Nephron (organoid): Measurements from ENCODE around the gene TSPAN15.

ENCODE experiments used
- H3K27ac Mint-ChIP-seq, 3 experiments: 2 replicates each; pipeline ENCODE4 v1.8.0; 2020; ENCODE audit warnings: mixed read lengths in 3 of 3, mild to moderate bottlenecking in 2 of 3, moderate library complexity in 1 of 3
- H3K27me3 Mint-ChIP-seq: 2 replicates; pipeline ENCODE4 v1.8.0; 2021; ENCODE audit warnings: low read depth, mild to moderate bottlenecking, moderate library complexity, mixed read lengths
- H3K36me3 Mint-ChIP-seq: 2 replicates; pipeline ENCODE4 v1.8.0; 2020; ENCODE audit warnings: low read depth, mixed read lengths
- H3K4me1 Mint-ChIP-seq: 2 replicates; pipeline ENCODE4 v1.8.0; 2020; ENCODE audit warnings: mixed read lengths
- H3K4me3 Mint-ChIP-seq, 3 experiments: 2 replicates each; pipeline ENCODE4 v1.8.0; 2020; ENCODE audit warnings: mild to moderate bottlenecking in 3 of 3, mixed read lengths in 3 of 3, moderate library complexity in 2 of 3
- H3K9me3 Mint-ChIP-seq: 2 replicates; pipeline ENCODE4 v1.8.0; 2020; ENCODE audit warnings: mixed read lengths
- TF ChIP-seq, protein P1 (sequence below), 3 experiments: fragments of 200-600 bp; sonication (generic); IDR thresholded peaks; one replicate each; pipeline ENCODE4 v1.5.0; 2021; ENCODE audit warnings: antibody characterized with exemption in 3 of 3; ENCODE audit not compliant: unreplicated experiment in 3 of 3

The TSPAN15 gene

DNA sequence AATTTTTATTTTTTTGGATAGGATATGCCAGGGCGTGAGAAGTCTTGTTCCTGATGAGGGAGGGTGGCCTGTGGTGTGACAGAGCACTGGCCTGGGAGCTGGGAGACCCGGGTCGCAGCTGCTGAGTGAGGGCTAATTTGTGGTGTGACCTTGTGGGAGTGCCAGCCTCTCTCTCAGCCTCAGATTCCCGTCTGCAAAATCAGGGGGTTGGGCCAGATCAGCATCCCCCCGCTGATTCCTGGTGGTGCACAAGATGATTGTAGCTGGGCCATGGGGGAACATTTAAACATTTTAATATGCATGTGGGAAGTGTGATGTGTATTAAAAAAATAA lies 14.9 kb downstream of the TSPAN15 start:
- Mint-ChIP-seq H3K4me1 (peaks cover 34% of the 10 kb centered on the region), H3K4me3 (no peak overlapping the region), H3K9me3 (no peaks in the 10 kb centered on the region), H3K27me3 (peaks cover 4% of the 10 kb centered on the region), H3K27ac (no peak overlapping the region), H3K36me3 (no peaks in the 10 kb centered on the region)
- TF ChIP-seq, protein P1, sequence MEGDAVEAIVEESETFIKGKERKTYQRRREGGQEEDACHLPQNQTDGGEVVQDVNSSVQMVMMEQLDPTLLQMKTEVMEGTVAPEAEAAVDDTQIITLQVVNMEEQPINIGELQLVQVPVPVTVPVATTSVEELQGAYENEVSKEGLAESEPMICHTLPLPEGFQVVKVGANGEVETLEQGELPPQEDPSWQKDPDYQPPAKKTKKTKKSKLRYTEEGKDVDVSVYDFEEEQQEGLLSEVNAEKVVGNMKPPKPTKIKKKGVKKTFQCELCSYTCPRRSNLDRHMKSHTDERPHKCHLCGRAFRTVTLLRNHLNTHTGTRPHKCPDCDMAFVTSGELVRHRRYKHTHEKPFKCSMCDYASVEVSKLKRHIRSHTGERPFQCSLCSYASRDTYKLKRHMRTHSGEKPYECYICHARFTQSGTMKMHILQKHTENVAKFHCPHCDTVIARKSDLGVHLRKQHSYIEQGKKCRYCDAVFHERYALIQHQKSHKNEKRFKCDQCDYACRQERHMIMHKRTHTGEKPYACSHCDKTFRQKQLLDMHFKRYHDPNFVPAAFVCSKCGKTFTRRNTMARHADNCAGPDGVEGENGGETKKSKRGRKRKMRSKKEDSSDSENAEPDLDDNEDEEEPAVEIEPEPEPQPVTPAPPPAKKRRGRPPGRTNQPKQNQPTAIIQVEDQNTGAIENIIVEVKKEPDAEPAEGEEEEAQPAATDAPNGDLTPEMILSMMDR (IDR thresholded peaks at IDR 0.05; ENCODE audit: unreplicated experiment in 3 of 3) = no peak

DNA sequence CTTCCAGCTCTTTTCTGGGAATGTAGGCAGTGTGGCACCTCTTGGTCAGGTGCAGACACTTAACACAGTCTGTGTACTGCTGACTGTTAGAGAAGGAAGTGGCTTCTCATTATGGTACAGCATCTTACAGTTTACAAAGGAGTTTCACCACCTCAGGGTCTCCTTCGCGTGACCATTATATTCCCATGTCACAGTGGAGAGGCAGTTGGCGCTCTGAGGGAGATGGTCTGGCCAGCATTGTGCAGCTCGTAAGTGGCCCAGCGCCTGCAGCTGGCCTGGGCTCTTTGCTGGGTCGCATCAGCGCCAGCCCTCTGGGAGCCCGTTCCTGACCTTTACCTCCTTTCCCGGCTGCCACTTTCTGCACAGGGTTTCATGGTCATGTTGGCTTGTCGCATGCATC lies 15.4 kb downstream of the TSPAN15 start:
- Mint-ChIP-seq H3K27ac (no peak overlapping the region), H3K9me3 (no peaks in the 10 kb centered on the region), H3K27me3 (peaks cover 4% of the 10 kb centered on the region), H3K36me3 (no peaks in the 10 kb centered on the region), H3K4me3 (no peak overlapping the region), H3K4me1 (peaks cover 34% of the 10 kb centered on the region)
- TF ChIP-seq, protein P1 (IDR thresholded peaks at IDR 0.05; ENCODE audit: unreplicated experiment in 3 of 3) = no peak

DNA sequence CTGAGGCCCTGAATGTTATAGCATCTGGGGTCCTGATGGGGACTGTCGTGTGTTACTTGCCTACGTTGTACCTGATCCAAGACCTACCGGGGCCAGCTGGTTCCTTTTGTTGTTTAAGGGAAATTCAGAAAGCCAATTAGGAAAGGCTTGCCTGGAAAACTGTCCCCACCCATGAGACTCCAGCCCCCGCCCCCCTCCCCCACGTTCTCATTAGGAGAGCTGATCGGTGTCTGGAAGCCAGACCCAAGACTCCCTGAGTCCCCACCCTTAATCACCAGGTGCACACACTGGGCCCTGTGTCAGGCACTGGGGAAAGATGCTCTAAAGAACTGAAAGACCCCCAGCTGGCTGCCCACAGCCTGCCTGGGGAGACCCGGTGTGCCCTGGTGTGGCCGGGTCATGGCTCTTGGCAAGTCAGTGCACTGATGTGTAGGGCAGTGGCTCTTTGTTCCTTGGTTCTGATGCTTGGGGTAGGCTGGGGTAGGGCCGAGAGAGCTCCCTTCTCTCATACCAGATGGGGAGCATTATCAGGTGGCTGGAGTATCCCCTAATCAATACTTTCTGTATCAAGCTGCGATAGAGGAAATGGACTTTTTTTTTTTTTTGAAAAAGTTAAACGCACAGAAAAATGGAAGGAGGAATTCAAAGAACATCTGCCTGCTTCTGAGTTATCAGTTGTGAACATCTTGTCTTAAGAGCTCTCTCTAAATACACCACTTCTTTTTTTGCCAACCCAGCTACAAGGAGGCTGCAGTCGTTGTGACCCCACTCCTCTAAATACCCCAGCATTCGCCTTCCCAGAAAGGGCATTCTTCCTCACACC lies 16.9 kb downstream of the TSPAN15 start:
- Mint-ChIP-seq H3K27ac (peak overlapping the region in 2 of 3 experiments; percentile 15 to 28), H3K27me3 (peaks cover 2% of the 10 kb centered on the region), H3K4me3 (no peak overlapping the region), H3K9me3 (no peaks in the 10 kb centered on the region), H3K4me1 (peaks cover 33% of the 10 kb centered on the region), H3K36me3 (no peaks in the 10 kb centered on the region)
- TF ChIP-seq, protein P1 (IDR thresholded peaks at IDR 0.05; ENCODE audit: unreplicated experiment in 3 of 3) = no peak

DNA sequence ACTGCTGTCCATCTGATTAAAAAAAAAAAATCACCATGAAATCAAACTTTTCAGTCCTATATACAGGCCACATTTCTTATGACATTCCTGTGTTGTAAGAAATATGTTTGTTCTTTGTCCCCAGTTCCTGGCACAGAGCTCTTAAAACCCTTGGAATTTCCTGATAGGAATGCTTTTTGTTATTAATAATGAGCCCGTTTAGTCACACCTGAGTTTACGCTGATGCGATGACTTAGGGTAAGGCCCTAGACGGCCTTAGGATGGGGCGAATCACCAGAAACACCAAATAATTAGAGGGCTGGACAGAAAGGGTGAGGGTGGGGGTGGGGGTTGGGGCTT lies 17.5 kb downstream of the TSPAN15 start:
- Mint-ChIP-seq H3K36me3 (no peaks in the 10 kb centered on the region), H3K4me3 (no peak overlapping the region), H3K9me3 (no peaks in the 10 kb centered on the region), H3K27me3 (no peaks in the 10 kb centered on the region), H3K4me1 (peaks cover 35% of the 10 kb centered on the region), H3K27ac (peak overlapping the region in 2 of 3 experiments; percentile 15 to 28)
- TF ChIP-seq, protein P1 (IDR thresholded peaks at IDR 0.05; ENCODE audit: unreplicated experiment in 3 of 3) = no peak

DNA sequence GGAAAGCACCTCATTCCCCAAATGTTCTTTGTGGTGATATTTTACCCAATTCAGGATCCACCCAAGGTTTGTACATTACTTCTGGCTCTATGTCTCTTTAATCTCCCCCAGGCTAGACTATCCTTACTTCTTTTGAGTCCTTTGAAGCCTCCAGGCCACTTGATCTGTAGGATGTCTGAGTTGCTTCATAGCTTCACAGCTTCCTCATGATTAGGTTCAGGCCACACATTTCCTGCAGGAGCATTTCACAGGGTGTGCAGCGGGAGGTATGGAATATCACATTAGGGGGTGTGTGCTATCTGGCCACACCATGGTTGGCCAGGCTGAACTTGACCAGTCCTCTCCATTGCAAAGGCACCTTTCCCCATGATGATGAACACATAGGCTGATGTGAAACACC lies 18.7 kb downstream of the TSPAN15 start:
- Mint-ChIP-seq H3K4me3 (no peak overlapping the region), H3K4me1 (peaks cover 39% of the 10 kb centered on the region), H3K27me3 (peaks cover 4% of the 10 kb centered on the region), H3K27ac (no peak overlapping the region), H3K9me3 (no peaks in the 10 kb centered on the region), H3K36me3 (no peaks in the 10 kb centered on the region)
- TF ChIP-seq, protein P1 (IDR thresholded peaks at IDR 0.05; ENCODE audit: unreplicated experiment in 3 of 3) = no peak
